Gastrocnemius medialis (tissue), 4 donors: ENCODE results near the gene NELL2. TPM values are rescaled to one million over a fixed set of nuclear protein-coding genes. Genes with fewer than 3 reads are reported as not detected.

Source experiments
- ATAC-seq, 2 donors: fragments of 150-250 bp; one replicate each; pipeline ENCODE4 v1.9.1; 2016
- DNase-seq, 2 donors: peaks; one replicate each; pipeline ENCODE4 v3.0.0-alpha.2; 2019
- H3K27ac ChIP-seq, 4 donors: fragments of 200-600 bp; sonication (generic); 1 replicate in 1 of 4; 2 replicates in 3 of 4; pipeline ENCODE4 v1.5.1; 2016 to 2018; ENCODE audit warnings: mild to moderate bottlenecking in 2 of 4, moderate library complexity in 1 of 4
- H3K27me3 ChIP-seq, 3 donors: fragments of 200-600 bp; sonication (generic) in 2 of 3; 1 replicate in 1 of 3; 2 replicates in 2 of 3; pipeline versions ENCODE4 v1.5.1 to v1.6.0; 2016 to 2019; ENCODE audit warnings: mild to moderate bottlenecking in 1 of 3, moderate library complexity in 1 of 3
- H3K36me3 ChIP-seq, 2 donors: fragments of 200-600 bp; sonication (generic) in 1 of 2; one replicate each; pipeline ENCODE4 v1.5.1; 2017 to 2018
- H3K4me1 ChIP-seq, 2 donors: fragments of 200-600 bp; sonication (generic) in 1 of 2; one replicate each; pipeline ENCODE4 v1.5.1; 2016 to 2017; ENCODE audit warnings: mild to moderate bottlenecking in 2 of 2
- H3K4me3 ChIP-seq, 4 donors: fragments of 200-600 bp; sonication (generic) in 3 of 4; 1 replicate in 1 of 4; 2 replicates in 3 of 4; pipeline ENCODE4 v1.5.1; 2016 to 2019; ENCODE audit warnings: mild to moderate bottlenecking in 2 of 4
- H3K9me3 ChIP-seq, 3 donors: fragments of 200-600 bp; sonication (generic) in 2 of 3; 1 replicate in 1 of 3; 2 replicates in 2 of 3; pipeline ENCODE4 v1.5.1; 2016 to 2019
- CTCF ChIP-seq, 5 experiments: fragments of 450-650 bp in 3 of 5; fragments of 200-600 bp in 2 of 5; sonication (generic) in 2 of 5; IDR thresholded peaks in 4 of 5; conservative IDR thresholded peaks in 1 of 5; 1 replicate in 4 of 5; 2 replicates in 1 of 5; pipeline ENCODE4 v1.5.1; 2016 to 2019; ENCODE audit warnings: antibody characterized with exemption in 5 of 5, mild to moderate bottlenecking in 3 of 5, moderate library complexity in 3 of 5
- POLR2A ChIP-seq, 2 donors: fragments of 450-650 bp; IDR thresholded peaks; one replicate each; pipeline ENCODE4 v1.6.1; 2017; ENCODE audit warnings: antibody characterized with exemption in 2 of 2, mild to moderate bottlenecking in 2 of 2, moderate library complexity in 2 of 2
- in situ Hi-C, 4 donors: fragments of 200-750 bp; cut with MboI; loops; one replicate each; pipeline versions ENCODE4 v1.15.0 to v1.8.0; 2017; ENCODE audit warnings: low sequenced_read_pairs in 4 of 4
- intact Hi-C: fragments of 100-400 bp; cut with DNase I; formaldehyde crosslinking; loops from one replicate; pipeline ENCODE4 v1.15.1; 2023; ENCODE audit warnings: low total_unique reads
- total RNA-seq, 4 donors: library from RNA; depleted of rRNA; stranded (reverse); fragments of >200 nt; gene quantifications; one replicate each; pipeline versions ENCODE4 v1.1.0 to v1.2.3, GENCODE V29; 2016

The NELL2 gene
- total RNA-seq, 4 donors from 2014 or later: 0.58 to 0.82 TPM; not detected in 2

DNA sequence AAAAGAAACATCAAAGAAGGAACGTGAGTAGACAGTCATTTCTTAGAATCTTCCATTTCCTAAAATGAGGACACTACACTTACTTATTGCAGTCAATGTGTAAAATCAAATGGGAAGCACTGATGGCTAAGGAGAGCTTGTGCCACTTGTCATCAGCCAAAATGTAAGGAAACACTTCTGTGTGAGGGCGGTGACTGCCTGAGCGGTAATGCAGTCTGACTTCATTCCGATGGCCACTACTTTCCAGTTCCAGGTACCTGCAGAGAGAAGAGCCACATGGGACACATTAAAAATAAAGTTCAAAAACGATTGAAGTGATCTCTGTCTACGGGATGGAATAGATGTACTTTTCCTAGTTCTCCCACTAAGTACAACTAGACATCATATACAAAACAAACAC lies 96.3 kb downstream of the NELL2 start:
- no peaks in the 10 kb centered on the region for H3K4me1 ChIP-seq
- no peaks in the 10 kb centered on the region for H3K36me3 ChIP-seq
- ATAC-seq (no peak), DNase-seq (no peak)
- intact Hi-C loops (no loop called here), in situ Hi-C loops (no loop called here)
- H3K27ac ChIP-seq: no peak overlapping the region
- H3K4me3 ChIP-seq: no peak overlapping the region
- TF ChIP-seq POLR2A (IDR thresholded peaks at IDR 0.05): no peak
- TF ChIP-seq CTCF (IDR thresholded peaks at IDR 0.05 in 4 of 5, conservative IDR thresholded peaks at IDR 0.05 in 1 of 5): no peak
- H3K27me3 ChIP-seq: no peaks in the 10 kb centered on the region
- no peaks in the 10 kb centered on the region for H3K9me3 ChIP-seq

DNA sequence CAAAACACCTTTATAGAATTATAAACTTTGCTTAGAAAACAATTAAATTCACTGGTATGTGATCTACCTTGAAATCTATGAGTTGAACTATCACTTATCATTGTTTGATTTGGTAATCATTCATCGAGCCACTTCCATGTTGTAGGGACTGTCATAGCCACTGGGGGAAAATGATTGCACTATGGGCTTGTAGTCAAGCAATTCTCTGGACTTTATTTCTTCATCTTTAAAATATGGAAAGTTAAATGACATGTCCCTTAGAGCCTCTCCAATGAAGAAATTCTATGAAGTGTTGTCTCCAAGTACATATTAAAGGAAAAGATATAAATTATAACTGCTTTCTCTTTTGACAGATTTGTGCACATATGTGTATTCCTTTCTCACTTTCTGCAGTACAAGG lies 97.3 kb downstream of the NELL2 start:
- TF ChIP-seq CTCF (IDR thresholded peaks at IDR 0.05 in 4 of 5, conservative IDR thresholded peaks at IDR 0.05 in 1 of 5): no peak
- TF ChIP-seq POLR2A (IDR thresholded peaks at IDR 0.05): no peak

DNA sequence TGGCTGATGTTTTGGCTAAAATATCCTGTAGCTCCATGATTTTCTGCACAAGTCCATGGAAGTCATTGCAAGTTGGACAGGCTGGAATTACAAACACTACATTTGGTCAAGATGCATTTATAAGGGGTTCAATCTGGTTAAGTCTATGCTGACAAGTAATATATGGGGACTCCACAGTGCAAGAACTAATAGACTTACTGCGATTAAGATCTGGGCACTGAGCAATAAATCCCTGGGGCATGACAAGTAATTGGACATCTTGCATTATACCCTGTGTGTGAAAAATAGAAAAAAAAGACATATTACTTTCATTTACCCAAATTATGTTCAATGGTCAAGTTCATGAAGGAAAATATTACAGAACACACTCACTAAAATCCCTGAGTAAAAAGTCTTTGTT lies 99.1 kb downstream of the NELL2 start:
- in situ Hi-C loops (no loop called here), intact Hi-C loops (no loop called here)
- no peak for TF ChIP-seq CTCF (IDR thresholded peaks at IDR 0.05 in 4 of 5, conservative IDR thresholded peaks at IDR 0.05 in 1 of 5)
- DNase-seq: no peak
- ATAC-seq: no peak
- Histone ChIP-seq H3K36me3 (no peaks in the 10 kb centered on the region), H3K4me3 (no peak overlapping the region), H3K4me1 (no peaks in the 10 kb centered on the region), H3K9me3 (no peaks in the 10 kb centered on the region), H3K27ac (no peak overlapping the region), H3K27me3 (no peaks in the 10 kb centered on the region)

More for the DNA sequence above, 97.3 kb downstream of the NELL2 start:
- intact Hi-C loops: no loop called here
- Histone ChIP-seq H3K4me1 (no peaks in the 10 kb centered on the region), H3K27me3 (no peaks in the 10 kb centered on the region), H3K9me3 (no peaks in the 10 kb centered on the region), H3K4me3 (no peak overlapping the region), H3K36me3 (no peaks in the 10 kb centered on the region), H3K27ac (no peak overlapping the region)
- in situ Hi-C loops: no loop called here
- no peak for ATAC-seq
- no peak for DNase-seq

DNA sequence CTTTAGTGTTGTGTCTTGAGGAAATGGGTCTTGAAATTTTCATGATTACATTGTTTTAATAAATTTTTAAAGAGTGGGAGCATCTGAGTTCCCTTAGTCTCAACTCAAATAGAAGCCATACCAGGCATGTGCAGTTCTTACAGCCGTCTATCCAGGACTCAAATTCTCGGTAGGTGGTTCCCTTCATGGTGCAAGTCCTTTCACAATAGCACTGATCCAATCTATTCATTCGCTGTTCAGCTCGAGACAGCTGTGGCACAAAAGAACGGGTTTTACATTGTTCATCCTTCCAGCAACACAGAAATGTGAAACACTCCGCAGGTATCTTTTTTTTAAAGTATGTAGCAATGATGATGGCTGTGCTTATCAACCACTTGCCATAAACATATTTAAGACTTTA lies 100.2 kb downstream of the NELL2 start:
- Histone ChIP-seq H3K4me3 (no peak overlapping the region), H3K4me1 (no peaks in the 10 kb centered on the region), H3K27me3 (no peaks in the 10 kb centered on the region), H3K27ac (no peak overlapping the region), H3K36me3 (no peaks in the 10 kb centered on the region), H3K9me3 (no peaks in the 10 kb centered on the region)
- in situ Hi-C loops: no loop called here
- TF ChIP-seq CTCF (IDR thresholded peaks at IDR 0.05 in 4 of 5, conservative IDR thresholded peaks at IDR 0.05 in 1 of 5) (no peak), POLR2A (IDR thresholded peaks at IDR 0.05) (no peak)
- intact Hi-C loops: no loop called here
- ATAC-seq (no peak), DNase-seq (no peak)

GRCh38 chr12:44774815-44775411 lies 101.2 kb downstream of the NELL2 start:
- in situ Hi-C loops (no loop called here), intact Hi-C loops (no loop called here)
- Histone ChIP-seq H3K27ac (no peak overlapping the region), H3K36me3 (no peaks in the 10 kb centered on the region), H3K9me3 (no peaks in the 10 kb centered on the region), H3K4me1 (no peaks in the 10 kb centered on the region), H3K27me3 (peaks cover 0 to 2% (median 0%) of the 10 kb centered on the region in 3 donors), H3K4me3 (no peak overlapping the region)
- DNase-seq (no peak), ATAC-seq (no peak)
- TF ChIP-seq POLR2A (IDR thresholded peaks at IDR 0.05) (no peak), CTCF (IDR thresholded peaks at IDR 0.05 in 4 of 5, conservative IDR thresholded peaks at IDR 0.05 in 1 of 5) (no peak)
